HL-60 (cell line): ENCODE results near the gene LYPD3.

Source experiments
- DNase-seq, 2 experiments: peaks; one replicate each; pipeline ENCODE4 v3.0.0-alpha.2; 2010 to 2020; ENCODE audit warnings: low read depth in 1 of 2, low spot score in 1 of 2
- H3K27ac ChIP-seq: fragments of 250-450 bp; sonication (Bioruptor Pico); replicated peaks from 2 replicates; pipeline ENCODE4 v1.5.1; 2020; ENCODE audit warnings: mild to moderate bottlenecking, moderate library complexity
- H3K27me3 ChIP-seq: fragments of 250-450 bp; sonication (Bioruptor Pico); 2 replicates; pipeline ENCODE4 v1.5.1; 2021; ENCODE audit warnings: mild to moderate bottlenecking, moderate library complexity; ENCODE audit not compliant: insufficient read depth, poor library complexity, severe bottlenecking
- H3K4me3 ChIP-seq: replicated peaks from 2 replicates; pipeline ENCODE4 v1.5.1; 2011; ENCODE audit warnings: mild to moderate bottlenecking, control low read depth, low read length; ENCODE audit not compliant: insufficient read depth
- CTCF ChIP-seq: IDR thresholded peaks from one replicate; pipeline ENCODE4 v1.5.1; 2011; ENCODE audit warnings: low read length, control low read depth, inconsistent platforms; ENCODE audit not compliant: insufficient read depth
- GABPA ChIP-seq: IDR thresholded peaks from 2 replicates; pipeline ENCODE4 v1.6.1; 2012; ENCODE audit warnings: low read depth
- POLR2AphosphoS5 ChIP-seq: IDR thresholded peaks from 2 replicates; pipeline ENCODE4 v1.6.1; 2012; ENCODE audit warnings: low read depth
- REST ChIP-seq: IDR thresholded peaks from 2 replicates; pipeline ENCODE4 v1.6.1; 2012; ENCODE audit warnings: low read depth; ENCODE audit not compliant: insufficient replicate concordance
- SPI1 ChIP-seq: IDR thresholded peaks from 2 replicates; pipeline ENCODE4 v1.6.1; 2012; ENCODE audit warnings: low read depth, mild to moderate bottlenecking, borderline replicate concordance

Gene LYPD3

GRCh38 chr19:43420954-43421353, 44.5 kb downstream of the LYPD3 start:
- H3K4me3 ChIP-seq: no peak overlapping the region
- DNase-seq: no peak
- H3K27ac ChIP-seq: no peak overlapping the region
- TF ChIP-seq REST (no peak), POLR2AphosphoS5 (no peak), GABPA (no peak), SPI1 (no peak), CTCF (no peak)
- no peaks in the 10 kb centered on the region for H3K27me3 ChIP-seq

GRCh38 chr19:43416951-43417623, 48.3 kb downstream of the LYPD3 start:
- H3K27me3 ChIP-seq: no peaks in the 10 kb centered on the region
- DNase-seq: no peak
- TF ChIP-seq CTCF (no peak), SPI1 (peak; percentile 32; the same call in 1 of the 2 replicates)
- H3K4me3 ChIP-seq: no peak overlapping the region
- H3K27ac ChIP-seq: no peak overlapping the region

- TF ChIP-seq CTCF (no peak), SPI1 (no peak)
- Histone ChIP-seq H3K4me3 (no peak within 1 kb of the TSS), H3K27ac (no peak within 1 kb of the TSS), H3K27me3 (no peaks in the 10 kb centered on the region)
- no peak for DNase-seq
These were observed 50.9 kb downstream of the LYPD3 start, which contains the start of gene TEX101 for GRCh38 chr19:43414554-43414953. Gene TEX101 (plus strand): TSS chr19:43414890. CDS start chr19:43415920, 1,030 bp downstream.

GRCh38 chr19:43412441-43412840, 53.0 kb downstream of the LYPD3 start:
- TF ChIP-seq REST: no peak
- TF ChIP-seq CTCF: no peak
- Histone ChIP-seq H3K4me3 (no peak overlapping the region), H3K27ac (no peak overlapping the region), H3K27me3 (no peaks in the 10 kb centered on the region)
- DNase-seq: no peak
